Smooth muscle cell (in vitro differentiated cells): ENCODE measurements around the gene EXD2. TPM values are rescaled to one million over a fixed set of nuclear protein-coding genes. Genes with fewer than 3 reads are reported as not detected.
"Not testable (repeated sequence)": the region's sequence is repeated elsewhere in the genome, so short reads cannot be mapped to it uniquely, and the experiment has no call there.

Source experiments
- DNase-seq: peaks from one replicate; lab custom pipeline; 2025; ENCODE audit not compliant: unreplicated experiment; lab: John Stamatoyannopoulos, UW
- H2AFZ ChIP-seq: fragments of 200-600 bp; sonication (generic); 2 replicates; pipeline ENCODE4 v1.6.0; 2016; ENCODE audit warnings: antibody characterized with exemption, low read depth, mild to moderate bottlenecking
- H3F3A ChIP-seq: fragments of 200-600 bp; sonication (generic); 2 replicates; pipeline ENCODE4 v1.6.0; 2017; ENCODE audit warnings: antibody characterized with exemption, low read depth
- H3K27ac ChIP-seq: fragments of 200-600 bp; sonication (generic); 2 replicates; pipeline ENCODE4 v1.5.1; 2016; ENCODE audit warnings: low read depth, mild to moderate bottlenecking
- H3K27me3 ChIP-seq: fragments of 200-600 bp; sonication (generic); 2 replicates; pipeline ENCODE4 v1.6.1; 2016; ENCODE audit warnings: low read depth, mild to moderate bottlenecking
- H3K36me3 ChIP-seq: fragments of 200-600 bp; sonication (generic); 2 replicates; pipeline ENCODE4 v1.5.1; 2016; ENCODE audit warnings: low read depth
- H3K4me1 ChIP-seq: fragments of 200-600 bp; sonication (generic); 2 replicates; pipeline ENCODE4 v1.5.1; 2016; ENCODE audit warnings: low read depth
- H3K4me2 ChIP-seq: fragments of 200-600 bp; sonication (generic); 2 replicates; pipeline ENCODE4 v1.6.0; 2016; ENCODE audit warnings: mild to moderate bottlenecking
- H3K4me3 ChIP-seq: fragments of 200-600 bp; sonication (generic); 2 replicates; pipeline ENCODE4 v1.5.1; 2016; ENCODE audit warnings: mild to moderate bottlenecking
- H3K79me2 ChIP-seq: fragments of 200-600 bp; sonication (generic); 2 replicates; pipeline ENCODE4 v1.6.0; 2016; ENCODE audit warnings: low read depth, mild to moderate bottlenecking
- H3K9ac ChIP-seq: fragments of 200-600 bp; sonication (generic); 2 replicates; pipeline ENCODE4 v1.6.0; 2016; ENCODE audit warnings: low read depth
- H3K9me3 ChIP-seq: fragments of 200-600 bp; sonication (generic); replicated peaks from 2 replicates; pipeline ENCODE4 v1.5.1; 2016; ENCODE audit warnings: low read depth
- H4K20me1 ChIP-seq: fragments of 200-600 bp; sonication (generic); 2 replicates; pipeline ENCODE4 v1.6.0; 2016; ENCODE audit warnings: low read depth
- WGBS: methylation state at CpG from one replicate; pipeline ENCODE4 v1.1.7; 2016; ENCODE audit warnings: low lambda C conversion rate; 5-methylcytosine and 5-hydroxymethylcytosine counted together
- polyA plus RNA-seq: library from polyadenylated mRNA; unstranded; fragments of >200 nt; fragmentation: Nextera tagmentation; extraction: Ambion mirVana; gene quantifications from 2 replicates; pipeline ENCODE4 v1.2.1, GENCODE V29; 2016
- total RNA-seq: library from RNA; depleted of rRNA; stranded (reverse); fragments of >200 nt; gene quantifications from 2 replicates; pipeline ENCODE4 v1.2.3, GENCODE V29; 2014
- TF ChIP-seq, protein P1 (sequence below): fragments of 200-600 bp; sonication (generic); IDR thresholded peaks from 2 replicates; pipeline ENCODE4 v1.5.1; 2017; ENCODE audit warnings: borderline replicate concordance, mild to moderate bottlenecking, antibody characterized with exemption; ENCODE audit not compliant: insufficient read depth, poor library complexity, severe bottlenecking

Gene EXD2
- total and polyA plus RNA-seq, 2 experiments from 2014 or later: 12.0 to 12.5 TPM

DNA sequence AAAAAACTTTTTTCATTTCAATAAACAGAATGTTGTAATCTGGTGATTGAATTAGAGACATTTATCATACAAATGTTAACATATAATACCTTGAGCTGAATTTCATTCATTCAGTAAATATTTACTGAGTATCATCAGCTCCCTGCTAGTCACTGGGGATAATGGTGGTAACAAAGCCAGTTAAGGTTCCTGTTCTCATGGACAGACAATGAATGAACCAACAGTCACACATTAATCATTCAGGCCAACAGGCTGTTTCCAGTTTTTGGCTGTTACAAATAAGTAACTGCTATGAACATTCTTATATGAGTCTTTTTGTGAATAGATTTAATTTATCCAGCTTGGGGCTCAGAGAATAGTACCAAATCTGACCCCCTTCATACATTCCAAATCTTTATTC, 13.5 kb downstream of the EXD2 start:
- Histone ChIP-seq H3K9me3 (no peaks in the 10 kb centered on the region), H3K27me3 (no peaks in the 10 kb centered on the region), H3K36me3 (no peaks in the 10 kb centered on the region), H3K4me2 (no peak overlapping the region), H4K20me1 (peaks cover 34% of the 10 kb centered on the region), H3F3A (no peaks in the 10 kb centered on the region), H3K9ac (no peak overlapping the region), H3K27ac (no peak overlapping the region), H3K79me2 (no peaks in the 10 kb centered on the region), H3K4me1 (no peaks in the 10 kb centered on the region), H3K4me3 (no peak overlapping the region), H2AFZ (no peak overlapping the region)
- TF ChIP-seq, protein P1, sequence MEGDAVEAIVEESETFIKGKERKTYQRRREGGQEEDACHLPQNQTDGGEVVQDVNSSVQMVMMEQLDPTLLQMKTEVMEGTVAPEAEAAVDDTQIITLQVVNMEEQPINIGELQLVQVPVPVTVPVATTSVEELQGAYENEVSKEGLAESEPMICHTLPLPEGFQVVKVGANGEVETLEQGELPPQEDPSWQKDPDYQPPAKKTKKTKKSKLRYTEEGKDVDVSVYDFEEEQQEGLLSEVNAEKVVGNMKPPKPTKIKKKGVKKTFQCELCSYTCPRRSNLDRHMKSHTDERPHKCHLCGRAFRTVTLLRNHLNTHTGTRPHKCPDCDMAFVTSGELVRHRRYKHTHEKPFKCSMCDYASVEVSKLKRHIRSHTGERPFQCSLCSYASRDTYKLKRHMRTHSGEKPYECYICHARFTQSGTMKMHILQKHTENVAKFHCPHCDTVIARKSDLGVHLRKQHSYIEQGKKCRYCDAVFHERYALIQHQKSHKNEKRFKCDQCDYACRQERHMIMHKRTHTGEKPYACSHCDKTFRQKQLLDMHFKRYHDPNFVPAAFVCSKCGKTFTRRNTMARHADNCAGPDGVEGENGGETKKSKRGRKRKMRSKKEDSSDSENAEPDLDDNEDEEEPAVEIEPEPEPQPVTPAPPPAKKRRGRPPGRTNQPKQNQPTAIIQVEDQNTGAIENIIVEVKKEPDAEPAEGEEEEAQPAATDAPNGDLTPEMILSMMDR: no peak
- DNase-seq: no peak

DNA sequence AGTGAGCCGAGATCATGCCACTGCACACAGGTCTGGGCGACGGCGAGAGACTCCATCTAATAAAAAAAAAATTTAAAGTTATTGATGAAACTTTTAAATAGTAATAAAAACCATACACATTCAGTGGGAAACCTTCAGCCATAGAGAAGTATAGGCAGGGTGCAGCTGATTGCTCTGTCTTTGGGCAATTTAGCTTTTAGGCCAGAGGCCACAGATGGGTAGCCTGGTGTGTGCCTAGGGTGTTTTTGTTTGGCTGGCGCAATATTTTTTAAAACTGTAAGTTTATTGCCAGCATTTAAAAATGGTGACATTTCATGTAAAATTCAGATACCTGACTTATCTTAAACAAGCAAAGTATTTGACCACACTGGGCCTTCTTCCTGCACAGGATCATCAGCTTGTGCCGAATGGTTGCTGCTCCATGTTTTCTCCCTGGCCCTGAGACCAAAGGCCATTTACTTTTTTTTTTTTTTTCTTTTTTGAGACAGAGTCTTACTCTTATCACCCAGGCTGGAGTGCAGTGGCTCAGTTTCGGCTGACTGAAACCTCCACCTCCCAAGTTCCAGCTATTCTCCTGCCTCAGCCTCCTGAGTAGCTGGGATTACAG, 16.2 kb downstream of the EXD2 start:
- H2AFZ ChIP-seq: no peak overlapping the region
- no peaks in the 10 kb centered on the region for H3F3A ChIP-seq
- no peak overlapping the region for H3K27ac ChIP-seq
- H3K9me3 ChIP-seq: no peaks in the 10 kb centered on the region
- peaks cover 28% of the 10 kb centered on the region for H4K20me1 ChIP-seq
- H3K36me3 ChIP-seq: no peaks in the 10 kb centered on the region
- TF ChIP-seq, protein P1: no peak
- H3K79me2 ChIP-seq: no peaks in the 10 kb centered on the region
- WGBS: 99% methylated on average over 7 of the region's 7 CpGs
- H3K27me3 ChIP-seq: no peaks in the 10 kb centered on the region
- no peaks in the 10 kb centered on the region for H3K4me1 ChIP-seq
- H3K9ac ChIP-seq: no peak overlapping the region
- H3K4me3 ChIP-seq: no peak overlapping the region
- no peak overlapping the region for H3K4me2 ChIP-seq
- DNase-seq: no peak

GRCh38 chr14:69208666-69209065, 17.4 kb downstream of the EXD2 start:
- H3K9me3 ChIP-seq: no peaks in the 10 kb centered on the region
- H3K4me2 ChIP-seq: no peak overlapping the region
- H3K27me3 ChIP-seq: no peaks in the 10 kb centered on the region
- no peaks in the 10 kb centered on the region for H3F3A ChIP-seq
- peaks cover 17% of the 10 kb centered on the region for H4K20me1 ChIP-seq
- H2AFZ ChIP-seq: no peak overlapping the region
- no peak for DNase-seq
- no peaks in the 10 kb centered on the region for H3K4me1 ChIP-seq
- no peaks in the 10 kb centered on the region for H3K79me2 ChIP-seq
- no peak overlapping the region for H3K9ac ChIP-seq
- no peak overlapping the region for H3K27ac ChIP-seq
- 98% methylated on average over 5 of the region's 5 CpGs for WGBS
- H3K4me3 ChIP-seq: no peak overlapping the region
- no peaks in the 10 kb centered on the region for H3K36me3 ChIP-seq
- TF ChIP-seq, protein P1: no peak

DNA sequence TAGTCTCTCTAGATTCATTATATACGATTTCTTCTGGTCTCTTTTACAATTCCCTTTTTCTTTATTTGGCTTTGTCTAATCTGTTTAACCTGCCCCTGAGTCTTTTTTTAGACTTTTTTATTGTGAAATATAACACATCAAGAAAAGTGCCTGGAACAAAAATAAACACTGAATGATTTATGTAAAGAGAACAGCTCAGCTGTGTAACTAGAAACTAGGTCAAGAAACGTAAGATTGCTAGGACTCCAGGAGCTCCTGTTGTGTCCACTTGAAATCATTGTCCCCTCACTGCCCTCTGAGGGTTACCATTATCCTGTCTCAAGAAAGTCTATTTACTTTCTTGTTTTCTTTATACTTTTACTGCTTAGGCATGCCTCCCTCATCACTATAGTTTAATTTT, 23.1 kb downstream of the EXD2 start:
- Histone ChIP-seq H2AFZ (no peak overlapping the region), H3K79me2 (no peaks in the 10 kb centered on the region), H3F3A (no peaks in the 10 kb centered on the region), H3K27me3 (no peaks in the 10 kb centered on the region), H3K27ac (no peak overlapping the region), H3K36me3 (no peaks in the 10 kb centered on the region), H3K9ac (no peak overlapping the region), H3K4me2 (no peak overlapping the region), H3K4me3 (no peak overlapping the region), H4K20me1 (no peaks in the 10 kb centered on the region), H3K4me1 (no peaks in the 10 kb centered on the region), H3K9me3 (no peaks in the 10 kb centered on the region)
- TF ChIP-seq, protein P1: no peak
- DNase-seq: no peak
- 92% methylated on average over 2 of the region's 2 CpGs for WGBS

- not testable (repeated sequence) for H3K36me3 ChIP-seq, H3K4me1 ChIP-seq, H3K4me2 ChIP-seq, DNase-seq, H3K4me3 ChIP-seq, H3K9me3 ChIP-seq, H3K27ac ChIP-seq, H3K27me3 ChIP-seq, H3K9ac ChIP-seq, H3K79me2 ChIP-seq, H3F3A ChIP-seq, H4K20me1 ChIP-seq, H2AFZ ChIP-seq
- WGBS: 98% methylated on average over 3 of the region's 3 CpGs
These were observed 26.4 kb downstream of the EXD2 start for GRCh38 chr14:69217663-69218062.
